Activated gamma-delta T cell (primary cell): ENCODE measurements around the gene TRAPPC12.

Experiments used
- DNase-seq: peaks from one replicate; lab custom pipeline; 2025; lab: John Stamatoyannopoulos, UW

The TRAPPC12 gene

DNA sequence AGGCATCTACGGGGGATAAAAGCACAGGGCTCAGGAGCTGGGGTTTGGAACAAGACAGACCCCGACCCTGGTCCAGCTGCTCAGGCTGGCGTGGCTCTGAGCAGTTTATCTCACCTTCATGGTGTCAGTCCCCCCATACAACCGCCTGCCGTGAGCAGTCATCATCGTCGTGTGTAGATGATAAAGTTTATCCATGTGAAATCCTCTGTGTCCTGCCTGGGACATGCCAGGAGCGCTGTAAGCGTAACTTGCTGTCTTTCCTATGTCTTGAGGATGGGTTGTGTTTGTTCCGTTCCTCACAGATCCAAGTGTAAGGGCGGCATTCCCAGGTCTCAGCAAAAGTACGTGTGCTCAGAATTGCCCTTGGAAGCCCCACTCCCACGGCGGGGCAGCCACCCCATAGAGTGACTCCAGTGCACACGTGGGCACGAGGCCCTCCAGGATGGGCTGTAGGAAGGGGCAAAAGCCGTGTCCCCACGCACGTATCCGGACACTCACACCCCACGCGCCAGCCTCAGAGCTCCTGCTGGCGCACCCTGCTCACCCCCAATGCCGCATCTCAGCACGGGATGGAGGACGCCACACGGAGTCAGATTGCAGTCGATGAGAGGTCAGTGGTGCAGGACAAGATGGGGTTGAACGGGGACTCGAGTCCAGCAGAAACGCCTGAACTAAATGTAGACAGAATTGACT is 88.9 kb downstream of the TRAPPC12 start:
- DNase-seq, result no peak

DNA sequence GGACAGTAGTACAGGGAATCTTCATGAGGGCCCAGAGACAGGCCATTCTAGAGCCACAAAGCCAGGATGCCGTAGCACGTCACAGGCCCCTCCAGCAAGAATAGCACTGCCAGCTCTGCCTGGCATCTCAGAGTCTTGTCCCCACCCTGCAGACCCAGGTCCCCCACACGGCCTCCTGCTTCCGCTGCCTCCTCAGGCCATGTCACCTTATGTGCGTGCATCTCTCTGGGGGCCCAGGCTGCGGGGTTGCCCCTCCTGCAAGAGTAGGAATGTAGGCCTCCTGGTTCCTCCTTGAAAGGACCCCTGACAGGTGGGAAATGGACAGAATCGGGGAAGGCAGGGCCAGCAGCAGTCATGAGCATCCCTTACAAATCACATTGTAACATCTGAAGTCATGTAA is 90.0 kb downstream of the TRAPPC12 start:
- DNase-seq, result no peak

DNA sequence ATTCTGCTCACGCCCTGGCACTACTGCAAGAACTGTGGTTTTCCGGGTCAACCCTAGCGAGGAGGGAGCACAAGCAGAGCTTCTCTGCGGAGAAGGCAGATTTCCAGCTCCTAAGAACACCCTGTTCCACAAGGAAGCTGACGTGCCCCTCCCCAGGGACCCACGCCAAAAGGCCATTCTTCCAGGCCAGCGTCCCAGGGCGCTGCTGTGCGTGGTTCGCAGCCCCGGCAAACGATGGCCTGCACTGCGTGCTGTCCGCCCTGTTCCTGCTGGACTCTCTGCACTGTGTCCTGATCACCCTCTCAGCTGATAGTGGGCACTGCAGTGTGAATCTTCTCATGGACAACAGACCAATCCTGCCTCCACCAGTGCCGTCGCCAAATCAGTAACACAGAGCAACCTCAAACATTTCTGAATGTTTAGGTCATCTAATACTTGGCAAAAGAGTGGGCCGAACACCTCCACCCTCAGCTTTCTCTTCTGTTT is 90.7 kb downstream of the TRAPPC12 start:
- no peak for DNase-seq

DNA sequence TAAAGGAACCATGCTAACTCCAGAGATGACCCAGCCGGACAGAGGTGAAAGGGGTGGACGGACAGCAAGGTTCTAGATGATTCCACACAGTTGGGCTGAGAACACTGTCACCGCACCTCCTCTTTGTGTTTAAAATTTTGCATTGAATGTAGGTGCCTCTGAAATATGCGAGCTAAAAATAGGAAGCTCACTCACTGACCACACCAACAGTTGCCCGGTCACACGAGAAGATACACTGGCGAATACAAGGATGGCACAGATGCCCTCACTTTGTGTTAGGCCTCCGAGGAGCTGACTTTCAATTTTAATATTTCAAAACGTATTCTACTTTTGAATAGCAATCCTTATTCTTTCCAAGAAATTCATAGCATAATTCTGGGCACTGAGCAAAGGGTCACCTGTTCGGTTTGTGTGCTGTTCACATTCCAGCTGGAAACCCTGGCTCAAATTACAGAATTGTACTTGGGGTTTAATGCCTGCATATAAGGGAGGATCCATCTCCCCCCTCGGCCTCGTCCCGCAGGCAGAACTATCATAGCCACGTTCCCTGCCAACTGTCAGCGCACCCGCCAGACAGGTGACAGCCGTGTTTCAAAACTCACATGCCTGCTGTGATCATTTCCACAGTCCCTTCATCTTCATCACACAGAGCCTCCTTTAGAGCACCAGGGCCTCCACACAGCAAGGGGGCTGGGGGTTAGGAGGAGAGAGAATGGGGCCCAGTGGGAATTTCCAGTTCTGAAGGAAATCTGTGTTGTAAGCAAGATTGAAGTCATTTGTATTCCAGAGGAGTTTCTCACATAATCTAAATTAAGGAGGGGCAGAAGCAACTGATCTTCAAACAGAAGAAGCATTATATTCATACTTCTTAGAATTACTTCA is 91.6 kb downstream of the TRAPPC12 start:
- DNase-seq, result no peak

DNA sequence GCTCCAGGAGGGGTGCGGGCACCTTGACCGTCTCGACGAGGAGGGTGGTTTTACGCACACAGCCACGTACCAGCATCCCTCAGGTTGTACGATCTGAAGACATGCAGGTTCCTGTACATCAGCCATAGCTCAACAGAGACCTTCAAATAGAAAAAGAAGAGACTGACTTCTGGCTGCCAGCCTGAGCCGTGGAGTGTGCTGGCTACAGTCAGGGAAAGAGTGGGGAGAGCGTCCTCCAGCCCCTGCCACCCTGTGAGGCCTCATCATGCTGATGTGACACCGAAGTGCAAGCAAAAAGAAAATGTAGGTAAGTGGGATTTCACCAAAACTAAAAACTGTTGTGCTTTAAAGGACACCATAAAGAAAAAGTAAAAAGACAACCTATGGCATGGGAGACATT is 92.8 kb downstream of the TRAPPC12 start:
- DNase-seq, result no peak

DNA sequence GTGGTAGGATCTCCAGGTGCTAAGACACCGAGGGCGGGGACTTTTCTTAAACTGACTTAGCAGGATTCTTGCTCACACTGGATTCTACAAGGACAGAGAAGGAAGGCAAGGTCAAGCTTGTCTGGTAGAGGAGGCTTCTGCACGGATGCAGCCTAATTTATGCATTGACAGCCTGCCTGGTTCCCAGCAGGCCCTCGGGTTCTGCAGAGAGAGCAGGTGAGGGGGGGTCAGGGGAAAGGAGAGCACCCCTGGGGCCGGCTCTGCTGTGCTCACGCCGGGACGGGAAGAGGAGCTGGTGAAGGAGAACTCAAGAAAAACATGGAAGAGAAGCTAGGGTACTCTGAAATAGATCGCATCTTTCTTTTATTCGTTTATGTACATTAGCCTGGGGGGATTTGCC is 93.5 kb downstream of the TRAPPC12 start:
- no peak for DNase-seq

DNA sequence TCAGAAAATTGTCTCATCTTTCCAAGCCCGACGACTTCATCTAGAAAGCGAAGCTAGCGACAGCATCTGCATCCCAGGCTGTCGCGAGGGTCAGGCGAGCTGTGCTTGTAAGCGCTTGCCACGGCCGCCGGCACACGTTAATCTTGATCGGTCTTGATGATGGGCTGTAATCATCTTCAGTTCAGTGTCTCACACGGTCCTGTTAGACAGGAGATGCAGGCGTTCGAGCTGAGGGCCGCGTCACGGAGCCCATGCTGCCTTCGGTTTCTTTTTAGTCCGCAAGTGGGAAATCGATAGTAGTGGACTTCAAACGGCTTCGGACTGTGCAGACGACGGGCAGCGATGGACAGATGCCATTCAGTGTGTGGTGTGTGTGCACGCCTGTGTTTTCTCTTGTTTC is 96.3 kb downstream of the TRAPPC12 start:
- no peak for DNase-seq

DNA sequence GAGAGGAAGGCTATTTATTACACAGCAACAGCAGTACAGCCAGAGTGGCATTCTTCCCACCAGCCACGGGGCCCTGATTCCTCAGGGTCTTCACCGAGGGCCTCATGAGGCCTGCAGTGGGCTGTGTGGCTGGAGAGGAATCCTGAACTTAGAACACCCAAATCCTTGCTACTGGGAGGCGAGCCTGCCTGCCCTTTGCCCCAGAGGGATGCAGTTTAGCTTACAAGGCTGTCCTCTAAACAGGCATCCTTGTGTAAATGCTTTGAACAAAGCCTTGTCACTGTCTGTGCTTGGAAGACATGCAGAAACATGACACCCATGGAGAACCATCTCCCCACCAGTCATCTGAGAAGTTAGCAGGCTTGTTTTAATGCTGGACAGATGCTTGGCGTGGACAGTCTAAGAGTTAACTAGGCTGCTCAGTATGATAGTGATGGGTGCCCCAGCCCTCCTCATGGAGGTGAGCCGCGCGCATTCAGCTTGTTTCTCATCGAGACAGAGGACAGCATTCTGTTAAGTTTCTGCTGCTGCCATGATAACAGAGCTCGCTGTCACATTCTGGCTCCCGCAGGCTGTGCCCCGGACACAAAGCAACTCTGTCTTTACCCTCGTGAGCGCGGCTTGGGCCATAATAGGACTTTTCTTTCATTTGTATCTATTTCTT is 97.0 kb downstream of the TRAPPC12 start:
- DNase-seq, result no peak

DNA sequence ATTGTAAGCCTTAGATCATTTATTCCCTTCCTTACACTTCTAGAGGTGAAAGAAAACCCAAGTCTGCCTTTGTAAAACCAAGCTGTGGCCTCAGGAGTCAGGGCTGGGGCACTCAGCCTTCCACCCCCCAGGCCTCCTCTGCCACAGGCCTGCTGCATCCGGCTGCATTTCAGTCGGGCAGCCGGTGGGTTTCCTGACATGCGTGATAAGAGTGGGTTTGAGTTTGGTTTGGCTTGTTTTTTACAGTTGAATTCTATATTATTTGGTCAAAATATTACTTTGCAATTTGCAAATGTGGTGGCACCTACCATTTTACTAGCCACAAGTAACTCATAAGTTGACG is 97.5 kb downstream of the TRAPPC12 start:
- DNase-seq, result no peak

DNA sequence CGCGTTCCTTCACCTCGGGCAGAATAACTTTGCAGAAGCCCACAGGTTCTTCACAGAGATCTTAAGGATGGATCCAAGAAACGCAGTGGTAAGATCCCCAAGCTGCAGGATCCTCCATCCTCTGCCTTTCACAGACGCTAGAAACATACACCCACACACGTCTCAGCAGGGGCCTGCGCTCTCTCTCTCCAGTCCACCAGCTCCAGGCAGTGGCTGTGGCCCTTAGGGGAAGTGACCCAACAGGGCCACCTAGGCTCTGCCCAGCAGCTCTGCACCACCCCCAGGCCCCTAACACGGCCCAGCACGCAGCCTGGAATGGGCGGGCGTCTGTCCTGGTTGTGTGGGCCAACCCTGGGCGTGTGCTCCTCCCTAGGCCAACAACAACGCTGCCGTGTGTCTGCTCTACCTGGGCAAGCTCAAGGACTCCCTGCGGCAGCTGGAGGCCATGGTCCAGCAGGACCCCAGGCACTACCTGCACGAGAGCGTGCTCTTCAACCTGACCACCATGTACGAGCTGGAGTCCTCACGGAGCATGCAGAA is 99.4 kb downstream of the TRAPPC12 start:
- no peak for DNase-seq

DNA sequence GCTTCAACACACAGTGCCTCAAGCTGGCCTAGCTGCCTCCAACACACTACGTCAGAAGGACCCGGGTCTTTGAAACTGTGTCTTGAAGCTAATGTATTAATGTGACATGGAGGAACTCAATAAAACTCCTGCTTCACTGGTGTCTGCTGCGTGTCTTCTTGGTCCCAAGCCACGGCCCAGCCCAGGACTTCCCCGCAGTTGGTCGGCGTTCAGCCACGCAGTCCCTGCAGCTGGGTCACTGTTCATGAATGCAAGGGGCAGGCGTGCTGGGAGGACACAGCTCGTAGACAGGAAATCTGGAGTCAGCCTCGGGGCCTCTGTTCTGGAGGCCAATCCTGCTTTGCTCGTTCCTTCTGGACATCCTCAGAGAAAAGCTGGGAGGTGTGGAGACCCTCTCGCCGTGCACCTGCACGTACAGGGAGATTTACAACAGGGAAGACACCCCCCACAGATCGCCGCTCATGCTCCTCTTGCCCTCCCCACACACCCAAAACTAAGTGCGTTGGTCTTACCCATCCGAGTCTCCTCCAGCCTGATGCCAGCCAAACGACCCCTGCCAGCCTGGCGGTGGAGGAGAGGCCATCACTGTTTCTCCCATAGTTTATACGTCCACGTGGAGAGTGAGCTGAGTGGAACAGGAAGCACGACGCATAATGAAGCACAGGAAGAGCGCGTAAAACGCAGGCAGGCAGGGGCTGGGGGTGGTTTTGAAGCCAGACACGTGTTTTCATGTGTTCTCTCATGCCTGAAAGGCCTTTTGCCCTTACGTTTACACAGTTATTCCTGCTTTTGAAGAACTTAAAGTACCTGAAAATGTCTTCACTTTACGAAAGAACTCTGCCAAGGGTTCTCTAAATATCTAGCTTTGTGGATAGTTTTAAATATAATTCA is 100.2 kb downstream of the TRAPPC12 start:
- no peak for DNase-seq

DNA sequence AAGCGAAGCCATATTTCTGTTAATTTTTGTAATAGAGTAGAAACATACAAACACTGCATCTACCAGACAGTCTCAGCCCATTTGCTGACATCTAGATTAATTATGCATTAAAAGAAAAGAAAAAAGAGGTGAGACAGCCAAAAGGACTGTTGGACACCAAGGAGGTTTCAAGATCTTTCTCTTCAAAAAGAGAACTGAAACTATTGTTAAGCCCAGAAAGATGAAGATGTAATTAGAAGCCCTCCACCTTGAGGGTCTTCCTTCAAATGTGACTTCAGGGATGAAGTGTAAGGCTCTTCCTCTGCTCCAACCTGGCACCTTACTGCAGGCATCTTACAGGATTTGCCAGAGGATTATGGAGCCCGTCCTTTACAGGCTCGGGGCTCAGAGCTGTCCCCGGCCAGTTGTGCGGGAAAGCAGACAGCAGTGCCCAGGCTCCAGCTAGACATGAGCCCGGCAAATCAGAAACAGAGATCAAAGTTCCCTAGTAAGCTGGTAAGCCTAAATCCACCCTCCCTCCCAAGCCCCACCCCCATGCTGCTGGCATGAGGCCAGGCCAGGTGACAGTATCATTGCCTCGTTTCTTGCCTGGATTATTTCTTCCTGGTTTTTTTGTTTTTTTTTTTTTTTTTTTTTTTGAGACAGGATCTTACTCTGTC is 101.0 kb downstream of the TRAPPC12 start:
- no peak for DNase-seq

DNA sequence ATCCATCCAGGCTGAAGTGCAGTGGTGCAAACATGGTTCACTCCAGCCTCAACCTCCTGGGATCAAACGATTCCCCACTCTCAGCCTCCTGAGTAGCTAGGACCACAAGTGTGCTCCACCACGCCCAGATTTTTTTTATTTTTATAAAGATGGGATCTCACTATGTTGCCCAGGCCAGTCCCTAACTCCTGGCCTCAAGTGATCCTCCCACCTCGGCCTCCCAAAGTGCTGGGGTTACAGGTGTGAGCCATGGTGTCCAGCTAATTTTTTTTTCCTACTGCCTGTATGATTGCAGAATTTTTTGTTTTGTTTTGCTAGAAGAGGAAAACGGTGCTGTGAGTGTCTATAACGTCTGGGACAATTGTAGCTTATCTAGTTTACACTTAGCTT is 101.5 kb downstream of the TRAPPC12 start:
- no peak for DNase-seq

DNA sequence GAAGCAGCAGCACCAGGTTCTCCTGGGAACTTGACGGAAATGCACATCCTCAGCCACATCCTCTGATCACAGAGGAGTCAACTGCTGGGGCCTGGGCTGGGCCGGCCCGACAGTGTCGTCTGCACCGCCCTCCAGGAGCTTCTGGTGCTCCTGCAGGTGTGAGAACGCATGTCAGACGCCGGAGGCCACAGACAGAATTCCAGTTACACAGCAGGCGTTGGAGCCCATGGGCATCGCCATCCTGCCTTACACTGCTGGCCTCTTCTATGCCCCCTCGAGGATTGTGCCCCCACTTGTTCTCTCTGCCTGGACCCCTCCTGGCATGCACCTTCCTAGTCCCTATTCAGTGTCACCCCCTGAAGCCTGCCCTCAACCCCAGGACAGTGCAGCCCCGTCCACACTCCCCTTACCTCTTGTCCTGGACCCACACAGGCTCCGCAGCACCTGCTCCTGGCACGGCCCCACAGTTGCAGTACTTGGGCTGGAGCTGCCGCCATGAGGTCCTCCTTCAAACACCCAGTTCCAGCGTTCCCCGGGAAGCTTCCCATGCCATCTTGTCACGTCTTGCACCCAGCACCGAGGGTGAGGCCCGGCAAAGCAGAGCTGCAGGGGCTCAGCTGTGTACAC is 102.4 kb downstream of the TRAPPC12 start:
- DNase-seq, result no peak

DNA sequence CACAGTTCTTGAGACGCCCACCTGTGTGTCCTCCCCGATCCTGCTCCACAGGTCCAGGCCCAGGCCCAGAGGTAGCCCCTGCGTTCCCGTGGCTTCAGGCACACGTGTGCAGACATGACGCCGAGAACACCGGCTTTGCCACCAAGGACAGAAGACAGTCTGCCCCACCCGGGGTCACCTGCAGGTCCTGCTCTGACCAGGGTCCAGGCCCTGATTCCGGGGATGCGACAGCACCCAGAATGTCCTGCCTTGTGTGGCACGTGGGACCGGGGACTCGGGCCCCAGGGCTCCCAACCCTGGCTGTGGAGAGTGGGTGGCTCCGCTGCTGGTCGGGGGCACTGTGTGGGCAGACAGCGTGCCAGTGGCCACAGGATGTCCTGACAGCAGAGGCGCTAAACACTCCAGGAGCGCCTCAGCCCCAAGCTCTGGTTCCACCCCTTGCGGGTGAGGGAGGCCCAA is 102.9 kb downstream of the TRAPPC12 start:
- no peak for DNase-seq

DNA sequence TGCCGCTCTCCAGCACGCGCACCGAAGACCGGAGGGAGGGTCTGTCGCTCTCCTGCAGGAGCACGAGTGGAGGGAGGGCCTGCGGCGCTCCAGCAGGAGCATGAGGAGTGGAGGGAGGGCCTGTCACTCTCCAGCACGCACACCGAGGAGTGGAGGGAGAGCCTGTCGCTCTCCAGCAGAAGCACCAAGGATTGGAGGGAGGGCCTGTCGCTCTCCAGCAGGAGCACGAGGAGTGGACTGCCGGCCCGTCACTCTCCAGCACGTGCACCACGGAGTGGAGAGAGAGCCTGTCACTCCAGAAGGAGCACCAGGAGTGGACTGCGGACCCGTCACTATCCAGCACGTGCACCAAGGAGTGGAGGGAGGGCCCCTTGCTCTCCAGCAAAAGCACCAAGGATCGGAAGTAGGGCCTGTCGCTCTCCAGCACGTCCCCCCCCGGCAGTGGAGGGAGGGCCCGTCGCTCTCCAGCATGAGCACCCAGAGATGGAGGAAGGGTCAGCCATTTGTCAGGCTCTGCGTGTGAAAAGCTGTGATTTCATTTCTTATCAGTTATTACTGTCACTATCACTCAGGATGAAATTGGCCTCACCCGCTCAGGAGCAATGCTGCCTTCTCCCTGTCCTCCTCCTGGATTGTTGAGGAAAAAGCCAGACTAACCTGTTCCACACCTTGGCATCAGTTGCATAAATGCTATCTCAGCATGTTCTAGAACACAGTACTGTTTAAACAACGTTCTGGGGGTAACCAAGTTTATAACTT is 103.9 kb downstream of the TRAPPC12 start:
- DNase-seq, result no peak

DNA sequence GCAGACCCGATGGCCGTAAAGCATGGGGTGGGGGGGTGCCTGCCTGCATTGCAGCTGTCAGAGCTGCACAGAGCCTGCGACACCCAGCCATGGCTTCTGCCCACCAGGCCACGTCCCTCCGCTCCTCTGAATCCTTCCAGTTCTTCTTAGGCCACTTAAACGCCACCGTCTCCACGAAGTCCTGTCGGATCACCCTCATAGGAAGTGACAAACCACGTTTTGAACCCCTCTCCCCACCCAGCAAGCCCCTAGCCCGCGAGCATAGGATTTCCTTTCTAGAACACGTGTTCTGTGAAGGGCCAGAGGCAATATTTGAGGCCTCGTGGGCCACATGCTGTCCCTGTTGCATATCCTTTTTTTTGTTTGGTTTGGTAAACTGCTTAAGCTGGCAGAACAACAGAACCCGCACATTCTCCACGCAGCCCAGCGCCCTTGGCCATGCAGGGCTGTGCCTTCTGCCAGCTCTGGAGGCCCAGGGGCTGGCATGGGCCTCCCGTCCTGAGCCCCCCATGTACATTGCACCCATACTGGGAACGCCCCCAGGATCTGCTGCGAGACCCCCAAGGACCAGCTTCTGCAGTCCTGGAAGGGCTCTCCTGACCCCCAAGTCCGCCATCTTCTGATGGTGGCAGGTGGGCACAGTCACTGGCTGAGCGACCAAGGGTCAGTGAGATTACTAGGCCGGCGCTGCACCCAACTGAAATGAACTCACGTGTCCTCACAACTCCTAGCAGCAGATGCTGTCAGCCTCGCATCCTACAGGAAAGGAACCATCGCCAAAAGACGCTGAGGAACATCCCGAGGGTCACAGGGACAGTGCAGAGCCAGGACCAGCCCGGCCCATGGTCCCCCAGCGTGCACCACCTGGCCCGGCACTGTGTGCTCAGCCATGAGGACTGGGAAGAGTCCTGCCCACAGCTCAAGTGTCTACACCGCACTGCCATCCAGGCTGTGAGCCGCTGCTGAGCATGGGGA is 104.8 kb downstream of the TRAPPC12 start:
- DNase-seq, result no peak

DNA sequence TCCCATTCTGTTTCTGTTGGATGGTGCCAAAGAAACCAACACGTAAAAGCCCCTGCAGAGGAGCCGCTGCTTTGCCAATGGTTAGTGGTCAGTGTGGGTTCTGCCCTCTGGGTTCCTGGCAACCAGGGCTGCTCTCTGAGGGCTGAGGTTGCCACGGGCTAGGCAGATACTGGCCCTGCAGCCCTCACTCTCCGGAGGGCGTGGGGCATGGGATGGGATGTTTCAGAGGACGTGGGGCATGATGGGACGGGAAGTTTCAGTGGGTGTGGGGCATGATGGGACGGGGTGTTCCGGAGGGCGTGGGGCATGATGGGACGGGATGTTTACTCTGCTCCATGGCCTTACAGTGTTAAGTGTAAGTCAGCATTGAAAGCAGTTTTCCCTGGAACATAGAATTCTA is 105.7 kb downstream of the TRAPPC12 start:
- DNase-seq, result no peak
